ENCODE measurements around the gene KCNN4. TPM values are rescaled to one million over a fixed set of nuclear protein-coding genes. Genes with fewer than 3 reads are reported as not detected.
A peak's percentile ranks its signal among the peaks of the same experiment; 100 is the strongest.
"Not testable (repeated sequence)": the region's sequence is repeated elsewhere in the genome, so short reads cannot be mapped to it uniquely, and the experiment has no call there.

KCNN4 gene
- total and polyA plus RNA-seq, 2 donors (not counting 3 experiments of a cell fraction or from before 2014, with no cell fraction given), result 0.29 TPM; not detected in 1

GRCh38 chr19:43765109-43765876 lies 15.5 kb downstream of the KCNN4 start:
- Histone ChIP-seq H3K27me3 (ENCODE audit: control insufficient read depth in 2 of 2, insufficient read depth in 2 of 2, low read length in 2 of 2) (no peaks in the 10 kb centered on the region), H2AFZ (ENCODE audit: low read depth, low read length) (peak overlapping the region; percentile 12), H3K27ac (ENCODE audit: insufficient read depth, low read depth, low read length) (peak overlapping the region; percentile 61), H3K36me3 (ENCODE audit: control insufficient read depth in 2 of 2, extremely low read depth in 1 of 2, insufficient read depth in 2 of 2, low read length in 2 of 2) (no peaks in the 10 kb centered on the region), H3K79me2 (ENCODE audit: control insufficient read depth, insufficient read depth, low read length) (no peaks in the 10 kb centered on the region), H3K4me2 (ENCODE audit: insufficient read depth, low read length) (peak overlapping the region; percentile 42), H3K9me3 (replicated peaks; ENCODE audit: control insufficient read depth, insufficient read depth, low read length) (no peaks in the 10 kb centered on the region), H3K9me1 (replicated peaks; ENCODE audit: control insufficient read depth, extremely low read depth, insufficient read depth, low read length) (no peaks in the 10 kb centered on the region), H4K20me1 (replicated peaks; ENCODE audit: control insufficient read depth, extremely low read depth, insufficient read depth, low read length) (no peaks in the 10 kb centered on the region), H3K4me3 (replicated peaks in 1 of 3; ENCODE audit: insufficient read depth in 1 of 3, low read depth in 1 of 3, low read length in 3 of 3) (no peak overlapping the region), H3K4me1 (ENCODE audit: control insufficient read depth, extremely low read depth, insufficient read depth, low read length) (peaks cover 17% of the 10 kb centered on the region), H3K9ac (replicated peaks; ENCODE audit: extremely low read depth, insufficient read depth, low read length) (no peak overlapping the region)
- FAIRE-seq, result peak; percentile 96
- TF ChIP-seq POLR2AphosphoS5 (IDR thresholded peaks at IDR 0.05; ENCODE audit: insufficient read depth, low read depth, low read length), result peak; percentile 62
- TF ChIP-seq MYC (IDR thresholded peaks at IDR 0.05; ENCODE audit: low read depth, low read length), result no peak
- peak; percentile 99 for TF ChIP-seq FOS (IDR thresholded peaks at IDR 0.05; ENCODE audit: borderline replicate concordance, insufficient read depth, low read length)
- TF ChIP-seq EZH2 (IDR thresholded peaks at IDR 0.05; ENCODE audit: borderline replicate concordance, low read depth, low read length, severe bottlenecking), result no peak
- TF ChIP-seq JUN (IDR thresholded peaks at IDR 0.05; ENCODE audit: borderline replicate concordance, insufficient read depth, insufficient read length, low read depth), result peak; percentile 29
- dilution Hi-C loops (cut with MboI; ENCODE audit: extremely low pct_ligation_motif_present, low sequenced_read_pairs), result no loop called here
- DNase-seq (ENCODE audit: low read depth, low spot score), result peak; percentile 68
- BruUV-seq (replicated peaks), result no TSS peak
- POLR2A ChIA-PET, result interaction anchor here (0.7 to 1.1 kb wide), 2 partner anchors 10 to 44 kb away, joined by 3 read pairs; partner anchors contain the start of gene SMG9
- CTCF ChIA-PET, result interaction anchor here (1.1 to 4.9 kb wide), 12 partner anchors 8 to 97 kb away, joined by 3 to 114 read pairs (median 6); partner anchors contain the start of genes PLAUR and SMG9
- intact Hi-C loops (cut with micrococcal nuclease), result loop anchor here (1.0 to 5.0 kb wide), 2 partner anchors 8 to 63 kb away; no protein-coding TSS in a partner anchor

GRCh38 chr19:43764684-43765083 lies 16.1 kb downstream of the KCNN4 start:
- CTCF ChIA-PET, result interaction anchor here (1.1 to 4.9 kb wide), 13 partner anchors 8 to 96 kb away, joined by 3 to 114 read pairs (median 7); partner anchors contain the start of genes PLAUR and SMG9
- H3K4me1 ChIP-seq (ENCODE audit: control insufficient read depth, extremely low read depth, insufficient read depth, low read length), result peaks cover 19% of the 10 kb centered on the region

More at GRCh38 chr19:43764684-43765083, 16.1 kb downstream of the KCNN4 start:
- dilution Hi-C loops (cut with MboI; ENCODE audit: extremely low pct_ligation_motif_present, low sequenced_read_pairs); H3K9me1 ChIP-seq (replicated peaks; ENCODE audit: control insufficient read depth, extremely low read depth, insufficient read depth, low read length); FAIRE-seq; BruUV-seq (replicated peaks); H3K27me3 ChIP-seq (ENCODE audit: control insufficient read depth in 2 of 2, insufficient read depth in 2 of 2, low read length in 2 of 2); H4K20me1 ChIP-seq (replicated peaks; ENCODE audit: control insufficient read depth, extremely low read depth, insufficient read depth, low read length); H3K36me3 ChIP-seq (ENCODE audit: control insufficient read depth in 2 of 2, extremely low read depth in 1 of 2, insufficient read depth in 2 of 2, low read length in 2 of 2); H3K79me2 ChIP-seq (ENCODE audit: control insufficient read depth, insufficient read depth, low read length); H3K9ac ChIP-seq (replicated peaks; ENCODE audit: extremely low read depth, insufficient read depth, low read length); DNase-seq (ENCODE audit: low read depth, low spot score); H3K4me3 ChIP-seq (replicated peaks in 1 of 3; ENCODE audit: insufficient read depth in 1 of 3, low read depth in 1 of 3, low read length in 3 of 3); H3K9me3 ChIP-seq (replicated peaks; ENCODE audit: control insufficient read depth, insufficient read depth, low read length): not testable (repeated sequence)
- POLR2A ChIA-PET, result interaction anchor here (1.1 kb wide), 1 partner anchor 10 kb away, joined by 3 read pairs; the partner anchor contains the start of gene SMG9
- Histone ChIP-seq H3K4me2 (ENCODE audit: insufficient read depth, low read length) (peak overlapping the region; percentile 42), H2AFZ (ENCODE audit: low read depth, low read length) (peak overlapping the region; percentile 12), H3K27ac (ENCODE audit: insufficient read depth, low read depth, low read length) (peak overlapping the region; percentile 51)
- intact Hi-C loops (cut with micrococcal nuclease), result loop anchor here (1.0 to 5.0 kb wide), 2 partner anchors 7 to 62 kb away; no protein-coding TSS in a partner anchor
